ENCODE data around the gene TRAPPC2L.

DNA sequence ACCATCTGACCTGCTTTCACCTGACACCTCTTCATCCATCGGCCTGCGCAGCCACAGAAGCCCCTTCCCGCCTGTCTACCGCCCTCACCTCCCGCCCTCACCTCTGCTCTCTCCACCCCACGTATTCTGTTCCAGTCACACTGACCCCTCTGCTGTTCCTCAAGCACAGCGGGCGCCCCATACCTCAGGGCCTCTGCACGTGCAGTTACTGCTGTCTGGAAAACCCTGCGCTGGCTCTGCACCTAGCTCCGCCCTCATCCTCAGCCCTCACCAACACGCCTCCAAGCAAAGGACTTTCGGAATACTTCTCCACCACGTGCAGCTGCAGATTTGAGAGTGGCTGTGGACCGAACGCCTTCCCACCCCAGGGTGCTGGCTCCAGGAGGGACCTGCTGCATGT, 34.2 kb downstream of the TRAPPC2L start:
- TF ChIP-seq CTCF (IDR thresholded peaks at IDR 0.05; ENCODE audit: low read length) (no peak), EZH2phosphoT487 (IDR thresholded peaks at IDR 0.05; ENCODE audit: low read length) (no peak)
